ENCODE data around the gene GNG11.
A peak's percentile ranks its signal among the peaks of the same experiment; 100 is the strongest.

Gene GNG11

GRCh38 chr7:93923942-93924341 is 2.4 kb downstream of the GNG11 start:
- peak overlapping the region; percentile 80 for H3K4me3 ChIP-seq (ENCODE audit: low read length)
- DNase-seq (ENCODE audit: low read depth) = no peak
- no peak for TF ChIP-seq CTCF (conservative IDR thresholded peaks at IDR 0.05; ENCODE audit: low read depth, low read length)

GRCh38 chr7:93926800-93927199 is 5.3 kb downstream of the GNG11 start:
- TF ChIP-seq CTCF (conservative IDR thresholded peaks at IDR 0.05; ENCODE audit: low read depth, low read length) = no peak
- DNase-seq (ENCODE audit: low read depth) = no peak

GRCh38 chr7:93927585-93927984 is 6.0 kb downstream of the GNG11 start:
- no peak for TF ChIP-seq CTCF (conservative IDR thresholded peaks at IDR 0.05; ENCODE audit: low read depth, low read length)
- no peak for DNase-seq (ENCODE audit: low read depth)

More at GRCh38 chr7:93926800-93927199, 5.3 kb downstream of the GNG11 start:
- no peak overlapping the region for H3K4me3 ChIP-seq (ENCODE audit: low read length)

GRCh38 chr7:93931655-93932054 is 10.1 kb downstream of the GNG11 start:
- TF ChIP-seq CTCF (conservative IDR thresholded peaks at IDR 0.05; ENCODE audit: low read depth, low read length) = no peak
- DNase-seq (ENCODE audit: low read depth) = no peak
- no peak overlapping the region for H3K4me3 ChIP-seq (ENCODE audit: low read length)

More at GRCh38 chr7:93927585-93927984, 6.0 kb downstream of the GNG11 start:
- no peak overlapping the region for H3K4me3 ChIP-seq (ENCODE audit: low read length)

- no peak for DNase-seq (ENCODE audit: low read depth)
- no peak overlapping the region for H3K4me3 ChIP-seq (ENCODE audit: low read length)
- no peak for TF ChIP-seq CTCF (conservative IDR thresholded peaks at IDR 0.05; ENCODE audit: low read depth, low read length)
Observed at GRCh38 chr7:93933156-93933555, 11.6 kb downstream of the GNG11 start.

GRCh38 chr7:93935102-93935501 is 13.6 kb downstream of the GNG11 start:
- TF ChIP-seq CTCF (conservative IDR thresholded peaks at IDR 0.05; ENCODE audit: low read depth, low read length) = no peak
- H3K4me3 ChIP-seq (ENCODE audit: low read length) = no peak overlapping the region
- no peak for DNase-seq (ENCODE audit: low read depth)

- TF ChIP-seq CTCF (conservative IDR thresholded peaks at IDR 0.05; ENCODE audit: low read depth, low read length) = no peak
- DNase-seq (ENCODE audit: low read depth) = no peak
- no peak overlapping the region for H3K4me3 ChIP-seq (ENCODE audit: low read length)
Observed at GRCh38 chr7:93937818-93938217, 16.3 kb downstream of the GNG11 start.
